ENCODE results near the gene PKD2.
"Not testable (repeated sequence)": the region's sequence is repeated elsewhere in the genome, so short reads cannot be mapped to it uniquely, and the experiment has no call there.

The PKD2 gene

GRCh38 chr4:88015659-88016295 lies 8.3 kb downstream of the PKD2 start:
- FAIRE-seq (no peak), DNase-seq (ENCODE audit: insufficient read length) (no peak)
- no peak for TF ChIP-seq POLR2A (IDR thresholded peaks at IDR 0.05; ENCODE audit: low read depth, low read length)
- TF ChIP-seq POLR2AphosphoS5 (IDR thresholded peaks at IDR 0.05; ENCODE audit: low read depth, low read length): no peak
- TF ChIP-seq TAF1 (IDR thresholded peaks at IDR 0.05; ENCODE audit: borderline replicate concordance, low read depth, low read length): no peak

GRCh38 chr4:88017516-88018297 lies 10.3 kb downstream of the PKD2 start:
- TF ChIP-seq POLR2A (IDR thresholded peaks at IDR 0.05; ENCODE audit: low read depth, low read length) (no peak), POLR2AphosphoS5 (IDR thresholded peaks at IDR 0.05; ENCODE audit: low read depth, low read length) (no peak), TAF1 (IDR thresholded peaks at IDR 0.05; ENCODE audit: borderline replicate concordance, low read depth, low read length) (no peak)
- DNase-seq (ENCODE audit: insufficient read length) (no peak), FAIRE-seq (no peak)

GRCh38 chr4:88018466-88018865 lies 11.0 kb downstream of the PKD2 start:
- FAIRE-seq (no peak), DNase-seq (ENCODE audit: insufficient read length) (no peak)
- TF ChIP-seq POLR2A (IDR thresholded peaks at IDR 0.05; ENCODE audit: low read depth, low read length) (no peak), TAF1 (IDR thresholded peaks at IDR 0.05; ENCODE audit: borderline replicate concordance, low read depth, low read length) (no peak), POLR2AphosphoS5 (IDR thresholded peaks at IDR 0.05; ENCODE audit: low read depth, low read length) (no peak)

- DNase-seq (ENCODE audit: insufficient read length): no peak
- no peak for TF ChIP-seq POLR2A (IDR thresholded peaks at IDR 0.05; ENCODE audit: low read depth, low read length)
- TF ChIP-seq POLR2AphosphoS5 (IDR thresholded peaks at IDR 0.05; ENCODE audit: low read depth, low read length): no peak
- FAIRE-seq: no peak
Observed at GRCh38 chr4:88021824-88022223, 14.4 kb downstream of the PKD2 start.

- TF ChIP-seq POLR2AphosphoS5 (IDR thresholded peaks at IDR 0.05; ENCODE audit: low read depth, low read length): no peak
- TF ChIP-seq POLR2A (IDR thresholded peaks at IDR 0.05; ENCODE audit: low read depth, low read length): no peak
- no peak for TF ChIP-seq TAF1 (IDR thresholded peaks at IDR 0.05; ENCODE audit: borderline replicate concordance, low read depth, low read length)
- DNase-seq (ENCODE audit: insufficient read length) (no peak), FAIRE-seq (no peak)
Observed at GRCh38 chr4:88022289-88022688, 14.9 kb downstream of the PKD2 start.

GRCh38 chr4:88025868-88026661 lies 18.6 kb downstream of the PKD2 start:
- DNase-seq (ENCODE audit: insufficient read length); FAIRE-seq: not testable (repeated sequence)

- no peak for TF ChIP-seq TAF1 (IDR thresholded peaks at IDR 0.05; ENCODE audit: borderline replicate concordance, low read depth, low read length)
- DNase-seq (ENCODE audit: insufficient read length) (no peak), FAIRE-seq (no peak)
Observed at GRCh38 chr4:88027611-88028608, 20.5 kb downstream of the PKD2 start.

GRCh38 chr4:88028946-88029345 lies 21.5 kb downstream of the PKD2 start:
- no peak for TF ChIP-seq POLR2AphosphoS5 (IDR thresholded peaks at IDR 0.05; ENCODE audit: low read depth, low read length)
- TF ChIP-seq TAF1 (IDR thresholded peaks at IDR 0.05; ENCODE audit: borderline replicate concordance, low read depth, low read length): no peak
- TF ChIP-seq POLR2A (IDR thresholded peaks at IDR 0.05; ENCODE audit: low read depth, low read length): no peak
- DNase-seq (ENCODE audit: insufficient read length): no peak
- FAIRE-seq: no peak

GRCh38 chr4:88029556-88029955 lies 22.1 kb downstream of the PKD2 start:
- TF ChIP-seq POLR2A (IDR thresholded peaks at IDR 0.05; ENCODE audit: low read depth, low read length) (no peak), TAF1 (IDR thresholded peaks at IDR 0.05; ENCODE audit: borderline replicate concordance, low read depth, low read length) (no peak), POLR2AphosphoS5 (IDR thresholded peaks at IDR 0.05; ENCODE audit: low read depth, low read length) (no peak)
- DNase-seq (ENCODE audit: insufficient read length) (no peak), FAIRE-seq (no peak)

GRCh38 chr4:88030565-88031310 lies 23.3 kb downstream of the PKD2 start:
- FAIRE-seq: no peak
- DNase-seq (ENCODE audit: insufficient read length): no peak
- TF ChIP-seq POLR2A (IDR thresholded peaks at IDR 0.05; ENCODE audit: low read depth, low read length): no peak
- no peak for TF ChIP-seq TAF1 (IDR thresholded peaks at IDR 0.05; ENCODE audit: borderline replicate concordance, low read depth, low read length)
- TF ChIP-seq POLR2AphosphoS5 (IDR thresholded peaks at IDR 0.05; ENCODE audit: low read depth, low read length): no peak

Data from GM12892 (cell line).